Skeletal muscle tissue (tissue), 4 donors: ENCODE data around the gene JAZF1. TPM values are rescaled to one million over a fixed set of nuclear protein-coding genes. Genes with fewer than 3 reads are reported as not detected.

Source experiments
- H3K27ac ChIP-seq: one replicate; pipeline ENCODE4 v1.7.0; 2013; ENCODE audit warnings: mild to moderate bottlenecking, low read depth, low read length, inconsistent platforms
- H3K27me3 ChIP-seq, 3 donors: one replicate each; pipeline ENCODE4 v1.7.0; 2013; ENCODE audit warnings: low read length in 3 of 3; ENCODE audit not compliant: control insufficient read depth in 3 of 3, insufficient read depth in 3 of 3
- H3K36me3 ChIP-seq, 3 donors: one replicate each; pipeline ENCODE4 v1.7.0; 2013; ENCODE audit warnings: low read length in 3 of 3; ENCODE audit not compliant: control insufficient read depth in 3 of 3, insufficient read depth in 3 of 3
- H3K4me1 ChIP-seq, 3 donors: one replicate each; pipeline ENCODE4 v1.7.0; 2013; ENCODE audit warnings: low read length in 3 of 3, mild to moderate bottlenecking in 3 of 3; ENCODE audit not compliant: control insufficient read depth in 3 of 3, insufficient read depth in 3 of 3
- H3K4me3 ChIP-seq, 3 donors: one replicate each; pipeline ENCODE4 v1.7.0; 2013; ENCODE audit warnings: low read length in 3 of 3
- H3K9ac ChIP-seq, 3 donors: one replicate each; pipeline ENCODE4 v1.7.0; 2013; ENCODE audit warnings: low read length in 3 of 3, mild to moderate bottlenecking in 3 of 3, moderate library complexity in 2 of 3, low read depth in 1 of 3
- H3K9me3 ChIP-seq, 3 donors: one replicate each; pipeline ENCODE4 v1.7.0; 2013; ENCODE audit warnings: low read length in 3 of 3; ENCODE audit not compliant: control insufficient read depth in 3 of 3
- total RNA-seq: library from RNA; depleted of rRNA; stranded (reverse); fragments of >200 nt; gene quantifications from one replicate; pipeline ENCODE4 v1.2.3, GENCODE V29; 2014
- donor health status: Osteomylitis.

Gene JAZF1
- total RNA-seq, 1 donor from 2014 or later = 7.3 TPM

DNA sequence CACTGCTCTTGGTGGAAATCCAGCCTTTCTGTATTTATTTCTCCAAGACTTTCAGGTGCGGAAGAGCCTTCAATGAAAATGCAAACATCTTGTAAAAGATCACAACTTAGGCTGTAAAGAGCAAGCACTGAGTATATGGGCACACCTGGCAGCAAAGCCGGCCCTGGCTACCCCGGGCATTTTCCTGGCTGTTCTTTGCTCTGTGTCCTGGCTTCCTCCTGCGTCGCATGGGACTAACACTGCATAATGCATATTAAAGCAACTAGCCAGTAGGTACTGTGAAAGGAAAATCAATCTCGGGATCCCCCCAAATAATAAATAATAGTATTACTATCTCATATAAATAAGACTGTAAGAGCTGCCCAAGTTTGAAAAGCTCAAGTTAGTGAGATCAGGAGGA is 9.9 kb downstream of the JAZF1 start:
- no peak overlapping the region for H3K27ac ChIP-seq
- H3K9me3 ChIP-seq = no peaks in the 10 kb centered on the region
- no peaks in the 10 kb centered on the region for H3K27me3 ChIP-seq
- no peak overlapping the region for H3K9ac ChIP-seq
- peaks cover 2 to 19% (median 3%) of the 10 kb centered on the region in 3 donors for H3K4me1 ChIP-seq
- H3K36me3 ChIP-seq = no peaks in the 10 kb centered on the region
- H3K4me3 ChIP-seq = no peak overlapping the region

GRCh38 chr7:28169230-28169629 is 11.4 kb downstream of the JAZF1 start:
- no peaks in the 10 kb centered on the region for H3K9me3 ChIP-seq
- no peaks in the 10 kb centered on the region for H3K27me3 ChIP-seq
- H3K9ac ChIP-seq = no peak overlapping the region
- no peak overlapping the region for H3K4me3 ChIP-seq
- H3K36me3 ChIP-seq = no peaks in the 10 kb centered on the region
- H3K4me1 ChIP-seq = peaks cover 2 to 12% (median 3%) of the 10 kb centered on the region in 3 donors
- no peak overlapping the region for H3K27ac ChIP-seq

DNA sequence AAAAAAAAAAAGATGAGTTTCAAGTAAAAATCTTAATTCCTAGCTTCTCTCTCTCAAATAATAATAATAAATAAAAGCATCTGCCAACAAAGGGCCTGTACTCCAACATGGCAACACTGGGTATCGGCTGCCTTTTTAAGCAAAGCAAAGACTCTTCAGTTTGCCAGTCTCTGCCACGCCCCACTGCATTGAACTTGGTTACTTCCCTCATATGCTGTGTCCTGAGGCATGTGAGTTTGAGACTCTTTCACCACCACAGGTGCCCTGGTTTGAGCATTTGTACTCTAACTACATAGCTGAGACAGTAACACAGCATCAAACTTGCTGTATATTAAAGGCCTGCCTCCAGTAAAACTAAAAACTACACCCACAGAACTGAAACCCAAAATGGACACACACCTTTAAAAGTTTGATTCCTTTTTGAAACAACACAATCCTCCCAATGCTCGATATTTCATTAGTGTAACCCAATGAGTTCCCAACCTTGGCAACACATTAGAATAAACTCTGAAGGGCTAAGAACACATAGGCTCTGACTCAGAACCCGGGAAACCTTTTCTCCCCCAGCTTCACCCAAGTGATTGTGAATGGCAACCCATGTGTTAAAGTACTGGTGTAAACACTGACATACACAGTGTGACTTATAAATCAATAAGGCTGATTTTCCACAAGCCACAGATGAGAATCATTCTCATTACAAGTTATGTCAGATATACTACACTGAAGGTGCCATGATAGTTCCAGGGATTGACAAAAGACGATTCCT is 12.0 kb downstream of the JAZF1 start:
- no peaks in the 10 kb centered on the region for H3K36me3 ChIP-seq
- no peaks in the 10 kb centered on the region for H3K27me3 ChIP-seq
- H3K4me1 ChIP-seq = peaks cover 2 to 16% (median 2%) of the 10 kb centered on the region in 3 donors
- H3K27ac ChIP-seq = no peak overlapping the region
- H3K4me3 ChIP-seq = no peak overlapping the region
- no peaks in the 10 kb centered on the region for H3K9me3 ChIP-seq
- no peak overlapping the region for H3K9ac ChIP-seq

DNA sequence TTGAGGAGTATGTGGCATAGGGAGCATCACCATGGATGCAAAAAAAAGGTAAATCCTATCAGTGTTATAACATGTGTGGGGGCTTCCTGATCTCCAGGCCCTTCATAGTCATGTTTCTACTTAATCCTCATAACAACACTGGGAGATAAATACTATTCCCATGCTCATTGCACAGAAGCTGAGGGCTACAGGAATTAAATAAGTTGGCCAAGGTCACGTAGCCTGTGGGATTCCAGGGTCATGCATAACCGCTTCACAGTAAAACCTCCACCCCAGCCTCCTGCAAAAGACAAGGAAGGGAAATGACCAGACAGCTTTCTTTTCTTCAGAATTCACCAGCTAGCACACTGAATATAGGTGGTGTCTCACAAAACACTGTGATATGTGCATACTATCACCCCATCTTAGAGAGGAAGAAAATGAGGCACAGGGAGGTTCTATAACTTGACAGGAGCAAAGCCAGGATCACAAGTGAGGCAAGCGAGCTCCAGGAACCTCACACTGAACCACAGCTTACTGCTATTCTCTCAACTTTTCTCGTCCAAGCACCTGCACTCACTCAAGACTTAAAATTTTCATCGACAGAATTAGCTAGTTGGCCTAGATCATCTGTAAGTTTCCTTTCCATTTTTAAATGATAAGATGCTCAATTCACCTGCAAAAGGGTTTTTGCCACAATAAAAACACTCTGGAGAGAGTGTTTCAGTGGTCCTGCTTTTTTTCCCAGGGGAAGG is 13.4 kb downstream of the JAZF1 start:
- H3K27ac ChIP-seq = no peak overlapping the region
- H3K27me3 ChIP-seq = no peaks in the 10 kb centered on the region
- no peaks in the 10 kb centered on the region for H3K9me3 ChIP-seq
- peaks cover 0 to 16% (median 2%) of the 10 kb centered on the region in 3 donors for H3K4me1 ChIP-seq
- no peak overlapping the region for H3K9ac ChIP-seq
- H3K36me3 ChIP-seq = no peaks in the 10 kb centered on the region
- no peak overlapping the region for H3K4me3 ChIP-seq

DNA sequence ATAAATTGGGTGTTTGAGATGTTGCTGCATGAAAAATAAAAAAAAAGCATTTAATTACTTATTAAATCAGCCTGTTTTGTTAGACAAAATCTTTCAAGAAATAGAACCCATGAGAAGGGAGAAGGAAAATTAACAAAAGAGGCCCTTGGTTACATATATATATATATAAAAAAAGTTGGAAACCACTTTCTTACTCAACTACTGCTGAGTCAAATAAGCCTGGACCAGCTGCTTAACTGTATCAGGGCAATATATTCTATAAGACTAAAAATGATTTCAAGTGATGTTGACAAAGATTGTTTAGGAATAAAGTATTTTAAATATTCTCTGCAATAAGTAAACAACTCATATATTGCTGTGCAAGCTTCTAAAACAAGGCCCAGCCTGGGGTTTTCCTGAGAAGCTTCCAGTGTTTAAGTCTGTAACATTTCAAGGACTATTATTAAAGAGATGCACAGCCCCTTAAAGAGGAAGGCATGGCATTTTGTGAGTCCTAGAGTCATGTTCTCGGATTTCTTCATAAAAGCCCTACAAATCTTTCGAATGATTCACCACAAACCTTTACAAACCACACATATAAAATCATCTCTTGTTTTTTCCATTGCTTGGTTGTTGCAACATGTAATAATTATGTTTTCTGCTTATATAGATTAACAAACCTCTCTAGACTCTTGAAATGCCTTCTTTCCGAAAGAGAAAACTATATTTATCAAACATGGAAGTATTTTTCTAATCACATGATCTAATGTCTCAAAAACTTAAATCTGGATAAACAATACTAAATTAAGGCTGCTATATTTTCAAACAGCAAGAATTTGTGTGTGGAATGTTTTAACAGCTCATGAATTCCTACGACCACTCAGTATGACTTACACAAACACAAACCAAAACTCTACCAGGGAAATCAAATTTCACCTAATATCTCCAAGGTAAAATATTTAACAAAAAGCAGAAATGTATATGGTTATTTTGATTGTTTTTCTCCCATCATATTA is 14.3 kb downstream of the JAZF1 start:
- Histone ChIP-seq H3K9me3 (no peaks in the 10 kb centered on the region), H3K4me1 (peaks cover 0 to 16% (median 2%) of the 10 kb centered on the region in 3 donors), H3K4me3 (no peak overlapping the region), H3K36me3 (no peaks in the 10 kb centered on the region), H3K9ac (no peak overlapping the region), H3K27ac (no peak overlapping the region), H3K27me3 (no peaks in the 10 kb centered on the region)

DNA sequence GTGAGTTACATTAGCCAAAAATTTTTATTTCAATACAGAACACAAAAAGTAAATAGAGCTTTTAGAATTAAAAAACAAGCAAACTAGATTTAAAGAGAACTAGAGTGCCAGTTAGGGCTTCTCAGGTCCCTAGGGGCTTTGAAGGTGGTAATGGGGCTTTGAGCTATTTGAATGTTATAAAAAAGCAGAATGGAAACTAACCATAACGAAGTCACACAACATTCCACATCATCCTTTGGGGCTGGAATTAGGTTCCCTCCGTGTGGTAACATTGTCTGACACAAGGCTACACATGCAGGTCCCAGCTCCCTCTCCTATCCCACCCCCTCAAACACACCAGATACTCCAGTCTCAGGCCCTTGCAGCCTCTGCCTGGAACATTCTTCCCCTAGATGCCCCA is 15.3 kb downstream of the JAZF1 start:
- H3K27ac ChIP-seq = no peak overlapping the region
- no peak overlapping the region for H3K9ac ChIP-seq
- H3K27me3 ChIP-seq = no peaks in the 10 kb centered on the region
- H3K36me3 ChIP-seq = no peaks in the 10 kb centered on the region
- H3K4me3 ChIP-seq = no peak overlapping the region
- no peaks in the 10 kb centered on the region for H3K9me3 ChIP-seq
- peaks cover 0 to 16% (median 6%) of the 10 kb centered on the region in 3 donors for H3K4me1 ChIP-seq

DNA sequence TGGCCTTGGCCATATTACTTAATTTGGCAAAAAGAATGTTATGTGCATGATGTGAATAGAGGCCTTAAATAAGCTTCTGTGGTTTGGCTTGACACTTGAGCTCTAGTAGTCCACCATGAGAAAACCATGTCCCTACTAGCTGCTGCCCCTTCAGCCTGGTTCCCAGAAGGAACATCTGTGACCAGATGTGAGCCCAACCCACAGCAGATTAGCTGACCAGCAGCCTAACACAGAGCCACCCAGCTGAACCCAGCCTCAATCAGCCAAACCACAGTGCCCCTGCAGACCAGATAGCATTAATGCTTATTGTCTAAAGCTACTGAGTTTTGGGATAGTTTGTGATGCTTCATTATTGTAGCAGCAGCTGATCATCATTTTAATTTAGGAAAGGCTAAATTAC is 16.6 kb downstream of the JAZF1 start:
- Histone ChIP-seq H3K27me3 (no peaks in the 10 kb centered on the region), H3K27ac (no peak overlapping the region), H3K9me3 (no peaks in the 10 kb centered on the region), H3K4me1 (peaks cover 0 to 9% (median 8%) of the 10 kb centered on the region in 3 donors), H3K4me3 (no peak overlapping the region), H3K9ac (no peak overlapping the region), H3K36me3 (no peaks in the 10 kb centered on the region)

DNA sequence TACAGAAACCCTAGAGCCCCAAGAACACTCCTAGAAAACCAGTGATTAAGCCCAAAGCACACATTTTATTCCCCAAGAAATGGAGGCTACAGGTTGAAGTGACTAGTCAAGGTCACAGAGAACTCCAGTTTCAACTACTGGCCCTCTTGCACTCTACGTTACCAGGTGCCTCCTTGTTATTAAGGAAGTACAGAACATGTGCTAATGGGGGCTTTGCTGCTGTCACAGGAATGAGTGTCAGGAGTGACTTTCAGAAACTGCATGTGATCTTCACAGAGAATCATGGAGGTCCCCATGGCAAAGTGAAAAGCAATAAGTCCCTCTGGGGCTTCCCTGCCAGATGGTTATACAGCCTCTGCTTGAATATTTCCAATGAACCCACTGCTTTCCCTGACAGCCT is 19.3 kb downstream of the JAZF1 start:
- H3K4me1 ChIP-seq = peaks cover 4 to 12% (median 7%) of the 10 kb centered on the region in 3 donors
- H3K9me3 ChIP-seq = no peaks in the 10 kb centered on the region
- H3K27ac ChIP-seq = no peak overlapping the region

DNA sequence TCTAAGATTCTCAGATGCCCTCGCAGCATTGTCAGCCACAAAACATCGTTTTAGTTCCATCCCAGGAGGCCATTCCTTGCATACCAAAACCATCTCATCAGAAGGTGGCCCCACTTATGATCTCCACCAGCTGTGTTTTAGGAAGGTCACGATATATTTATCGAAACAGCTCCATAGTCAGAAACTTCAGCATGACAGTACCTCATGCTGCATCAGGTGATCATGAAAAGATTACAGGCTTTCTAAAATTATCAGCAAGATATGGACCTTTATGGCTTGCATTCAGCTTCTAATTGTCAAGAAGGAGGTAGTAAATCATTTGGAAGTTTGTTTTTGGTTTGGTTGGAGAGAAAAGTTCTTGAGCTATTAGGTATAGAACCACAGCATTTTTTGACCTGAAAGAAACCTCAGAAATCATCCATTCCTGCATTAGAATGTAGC is 20.0 kb downstream of the JAZF1 start:
- Histone ChIP-seq H3K9ac (no peak overlapping the region), H3K36me3 (no peaks in the 10 kb centered on the region), H3K4me1 (peaks cover 4 to 20% (median 7%) of the 10 kb centered on the region in 3 donors), H3K27me3 (no peaks in the 10 kb centered on the region), H3K9me3 (no peaks in the 10 kb centered on the region), H3K27ac (no peak overlapping the region), H3K4me3 (no peak overlapping the region)

More for the DNA sequence above, 19.3 kb downstream of the JAZF1 start:
- no peak overlapping the region for H3K4me3 ChIP-seq
- H3K9ac ChIP-seq = no peak overlapping the region
- no peaks in the 10 kb centered on the region for H3K27me3 ChIP-seq
- H3K36me3 ChIP-seq = no peaks in the 10 kb centered on the region
